Gastroesophageal sphincter (tissue), 4 donors: ENCODE data around the gene NXPH1. TPM values are rescaled to one million over a fixed set of nuclear protein-coding genes. Genes with fewer than 3 reads are reported as not detected.

Experiments used
- ATAC-seq: fragments of 150-250 bp; one replicate; pipeline ENCODE4 v1.9.1; 2016; ENCODE audit warnings: mild to moderate bottlenecking, moderate library complexity
- H3K27ac ChIP-seq, 4 donors: fragments of 200-600 bp; sonication (generic) in 3 of 4; 1 replicate in 3 of 4; 2 replicates in 1 of 4; pipeline ENCODE4 v1.5.1; 2016 to 2019
- H3K27me3 ChIP-seq: fragments of 200-600 bp; sonication (generic); one replicate; pipeline ENCODE4 v1.5.1; 2019
- H3K36me3 ChIP-seq, 2 donors: fragments of 200-600 bp; sonication (generic); one replicate each; pipeline ENCODE4 v1.5.1; 2019; ENCODE audit warnings: control low read depth in 1 of 2
- H3K4me1 ChIP-seq, 3 donors: fragments of 200-600 bp; sonication (generic); 1 replicate in 2 of 3; 2 replicates in 1 of 3; pipeline ENCODE4 v1.5.1; 2016 to 2019; ENCODE audit warnings: control low read depth in 2 of 3
- H3K4me3 ChIP-seq, 2 donors: fragments of 200-600 bp; sonication (generic); one replicate each; pipeline ENCODE4 v1.5.1; 2019; ENCODE audit warnings: mild to moderate bottlenecking in 1 of 2, moderate library complexity in 1 of 2
- H3K9me3 ChIP-seq, 3 donors: fragments of 200-600 bp; sonication (generic); one replicate each; pipeline ENCODE4 v1.5.1; 2017 to 2019; ENCODE audit warnings: control low read depth in 2 of 3
- CTCF ChIP-seq, 4 experiments: fragments of 200-600 bp in 2 of 4; fragments of 450-650 bp in 2 of 4; sonication (generic) in 1 of 4; IDR thresholded peaks; one replicate each; pipeline ENCODE4 v1.5.1; 2017 to 2019; ENCODE audit warnings: antibody characterized with exemption in 4 of 4, mild to moderate bottlenecking in 2 of 4, moderate library complexity in 2 of 4
- EP300 ChIP-seq: sonication (generic); formaldehyde crosslinking; IDR thresholded peaks from one replicate; pipeline ENCODE4 v1.6.1; 2017; ENCODE audit warnings: antibody characterized with exemption, mild to moderate bottlenecking
- POLR2A ChIP-seq, 2 donors: fragments of 450-650 bp; IDR thresholded peaks; one replicate each; pipeline ENCODE4 v1.6.1; 2017; ENCODE audit warnings: antibody characterized with exemption in 2 of 2, mild to moderate bottlenecking in 2 of 2, moderate library complexity in 1 of 2
- POLR2AphosphoS5 ChIP-seq: sonication (generic); formaldehyde crosslinking; IDR thresholded peaks from one replicate; pipeline ENCODE4 v1.6.1; 2017; ENCODE audit warnings: antibody characterized with exemption
- WGBS, 2 donors: methylation state at CpG; one replicate each; pipeline ENCODE4 v1.1.5; 2018; ENCODE audit warnings: low coverage in 1 of 2; 5-methylcytosine and 5-hydroxymethylcytosine counted together
- total RNA-seq, 4 donors: library from RNA; depleted of rRNA; stranded (reverse); fragments of >200 nt; gene quantifications; one replicate each; pipeline ENCODE4 v1.1.0, GENCODE V29; 2016

Gene NXPH1
- total RNA-seq, 4 donors from 2014 or later = not detected

- H3K4me3 ChIP-seq = no peak overlapping the region
- 11 to 15% methylated on average over 5 to 19 of the region's 33 CpGs for WGBS, 2 donors
- no peaks in the 10 kb centered on the region for H3K9me3 ChIP-seq
- no peak for ATAC-seq
- no peaks in the 10 kb centered on the region for H3K36me3 ChIP-seq
- TF ChIP-seq POLR2A (IDR thresholded peaks at IDR 0.05) = no peak
- TF ChIP-seq CTCF (IDR thresholded peaks at IDR 0.05) = no peak
- H3K4me1 ChIP-seq = peaks cover 0 to 21% (median 0%) of the 10 kb centered on the region in 3 donors
- H3K27ac ChIP-seq = no peak overlapping the region
- peaks cover 100% of the 10 kb centered on the region for H3K27me3 ChIP-seq
Observed at GRCh38 chr7:8435590-8436545, 2.5 kb downstream of the NXPH1 start.

GRCh38 chr7:8436965-8437364, 3.6 kb downstream of the NXPH1 start:
- 0% methylated on average over 4 to 9 of the region's 15 CpGs for WGBS, 2 donors

DNA sequence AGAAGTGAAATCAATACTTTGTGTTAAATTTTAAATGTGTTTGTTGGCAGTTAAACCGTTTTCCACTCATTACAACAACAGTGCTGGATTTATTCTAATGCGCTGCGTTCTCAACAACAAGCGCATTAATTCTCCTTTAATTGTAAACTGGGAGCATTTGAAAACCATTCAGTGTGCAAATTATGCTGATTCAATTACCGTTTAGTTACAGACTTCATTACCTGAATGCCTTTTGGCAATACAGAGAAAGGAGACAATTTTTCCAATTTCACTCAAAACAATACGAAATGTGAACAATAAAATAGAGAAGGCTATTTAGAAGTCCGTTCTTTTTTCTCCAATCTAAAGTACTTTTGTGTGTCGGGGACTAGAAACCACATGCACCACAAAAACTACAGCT, 4.2 kb downstream of the NXPH1 start:
- Histone ChIP-seq H3K4me3 (no peak overlapping the region), H3K27ac (no peak overlapping the region), H3K4me1 (peaks cover 0 to 29% (median 0%) of the 10 kb centered on the region in 3 donors), H3K36me3 (no peaks in the 10 kb centered on the region), H3K27me3 (peaks cover 100% of the 10 kb centered on the region), H3K9me3 (peaks cover 0 to 1% (median 0%) of the 10 kb centered on the region in 3 donors)
- TF ChIP-seq EP300 (no peak), POLR2A (IDR thresholded peaks at IDR 0.05) (no peak), CTCF (IDR thresholded peaks at IDR 0.05) (no peak), POLR2AphosphoS5 (no peak)
- no peak for ATAC-seq
- WGBS, 2 donors = 4 to 12% methylated on average over 8 of the region's 8 CpGs

More at GRCh38 chr7:8436965-8437364, 3.6 kb downstream of the NXPH1 start:
- peaks cover 100% of the 10 kb centered on the region for H3K27me3 ChIP-seq
- peak in 1 of 4 experiments; percentile 34 for TF ChIP-seq CTCF (IDR thresholded peaks at IDR 0.05)
- no peak for TF ChIP-seq EP300
- no peak for ATAC-seq
- no peaks in the 10 kb centered on the region for H3K36me3 ChIP-seq
- no peak overlapping the region for H3K27ac ChIP-seq
- H3K4me3 ChIP-seq = no peak overlapping the region
- H3K9me3 ChIP-seq = no peaks in the 10 kb centered on the region
- peaks cover 0 to 23% (median 0%) of the 10 kb centered on the region in 3 donors for H3K4me1 ChIP-seq

DNA sequence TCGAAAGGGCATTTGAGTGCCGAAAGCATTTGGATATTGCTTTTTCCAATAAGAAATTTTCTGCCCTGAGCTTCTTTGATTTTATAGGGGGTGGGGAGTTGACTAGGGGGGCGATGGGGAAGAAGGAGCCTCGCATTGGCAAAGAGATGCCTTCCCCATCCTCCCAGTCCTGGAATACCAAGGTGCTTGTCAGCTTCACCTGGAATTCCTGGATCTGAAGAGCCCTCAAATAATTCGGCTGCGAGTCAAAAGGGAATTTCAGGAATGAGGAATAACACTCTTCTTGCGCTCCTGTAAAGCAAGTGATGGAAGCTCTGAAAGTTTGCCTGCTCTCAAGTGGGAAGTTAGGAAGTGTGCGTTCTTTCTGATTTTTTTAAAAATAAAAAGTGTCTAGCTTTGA, 7.3 kb downstream of the NXPH1 start:
- peaks cover 98% of the 10 kb centered on the region for H3K27me3 ChIP-seq

More for the DNA sequence above, 7.3 kb downstream of the NXPH1 start:
- Histone ChIP-seq H3K36me3 (no peaks in the 10 kb centered on the region), H3K9me3 (peaks cover 0 to 9% (median 0%) of the 10 kb centered on the region in 3 donors), H3K27ac (no peak overlapping the region), H3K4me3 (no peak overlapping the region), H3K4me1 (peaks cover 0 to 21% (median 2%) of the 10 kb centered on the region in 3 donors)
- no peak for TF ChIP-seq EP300
- no peak for TF ChIP-seq CTCF (IDR thresholded peaks at IDR 0.05)
- 5 to 7% methylated on average over 6 to 7 of the region's 8 CpGs for WGBS, 2 donors
- no peak for ATAC-seq
